AG04450 (cell line): ENCODE measurements around the gene UBR3. TPM values are rescaled to one million over a fixed set of nuclear protein-coding genes. Genes with fewer than 3 reads are reported as not detected.
"Not testable (repeated sequence)": the region's sequence is repeated elsewhere in the genome, so short reads cannot be mapped to it uniquely, and the experiment has no call there.

Experiments
- CTCF ChIA-PET: fragments of 300-600, 350-600 bp; formaldehyde crosslinking; extraction: SDS; loops from one replicate; lab custom pipeline; 2022; ENCODE audit warnings: antibody characterized with exemption, inconsistent platforms; lab: Charles Lee
- POLR2A ChIA-PET: fragments of 350-600 bp; formaldehyde crosslinking; extraction: SDS; loops from one replicate; lab custom pipeline; 2021; ENCODE audit warnings: antibody characterized with exemption, inconsistent platforms; lab: Yijun Ruan, JAX
- DNase-seq: peaks from one replicate; pipeline ENCODE4 v3.0.0-alpha.2; 2011; ENCODE audit warnings: low read depth, low spot score
- H3K27ac ChIP-seq: one replicate; pipeline ENCODE4 v1.5.1; 2012; ENCODE audit warnings: low read depth, low read length, control low read depth
- H3K27me3 ChIP-seq: one replicate; pipeline ENCODE4 v1.6.0; 2012; ENCODE audit warnings: low read length; ENCODE audit not compliant: control insufficient read depth, insufficient read depth
- H3K4me3 ChIP-seq: 2 replicates; pipeline ENCODE4 v1.5.1; 2011; ENCODE audit warnings: mild to moderate bottlenecking, low read depth, low read length, control low read depth
- H3K9me3 ChIP-seq: 2 replicates; pipeline ENCODE4 v1.5.1; 2012; ENCODE audit warnings: low read length; ENCODE audit not compliant: control insufficient read depth, insufficient read depth
- polyA plus RNA-seq: library from polyadenylated mRNA; depleted of rRNA; stranded (reverse); fragments of >200 nt; gene quantifications from 2 replicates; pipeline ENCODE4 v1.2.3, GENCODE V29; 2011; rRNA removed
- small RNA-seq: library from RNA; depleted of rRNA; stranded (forward); fragments of <200 nt; gene quantifications from one replicate; pipeline ENCODE3, GENCODE V24; 2012; ENCODE audit warnings: low read depth; ENCODE audit not compliant: insufficient read length
- TF ChIP-seq, protein P1 (sequence below): IDR thresholded peaks from 2 replicates; pipeline ENCODE4 v1.5.1; 2011; ENCODE audit warnings: low read depth, low read length, control low read depth, inconsistent platforms

Gene UBR3
- polyA plus RNA-seq, 1 experiment, result 20.3 TPM

DNA sequence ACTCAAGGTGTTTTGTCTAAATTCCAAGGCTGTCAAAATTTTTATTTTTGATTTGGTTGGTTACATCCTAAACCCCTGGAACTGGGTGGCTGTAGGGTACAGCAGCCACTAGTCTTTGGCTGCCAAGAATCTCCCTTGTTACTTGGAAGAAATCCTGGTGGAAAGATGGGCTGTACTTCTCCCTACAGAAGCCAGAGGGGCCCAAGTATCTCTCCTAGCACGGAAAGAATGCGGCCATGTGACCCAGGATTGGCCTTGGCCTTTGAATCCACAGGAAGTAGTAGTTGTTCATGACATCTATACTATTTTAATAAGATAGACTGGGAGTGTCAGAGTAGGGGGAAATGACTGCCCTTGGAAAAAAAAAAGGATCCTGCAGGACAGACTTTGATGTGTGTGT is 296.3 kb downstream of the UBR3 start:
- no peak for DNase-seq
- Histone ChIP-seq H3K27ac (peak overlapping the region; percentile 34), H3K27me3 (no peaks in the 10 kb centered on the region), H3K9me3 (peaks cover 12% of the 10 kb centered on the region; the same call in 1 of the 2 replicates), H3K4me3 (no peak overlapping the region)
- CTCF ChIA-PET, result no interaction called here
- TF ChIP-seq, protein P1, sequence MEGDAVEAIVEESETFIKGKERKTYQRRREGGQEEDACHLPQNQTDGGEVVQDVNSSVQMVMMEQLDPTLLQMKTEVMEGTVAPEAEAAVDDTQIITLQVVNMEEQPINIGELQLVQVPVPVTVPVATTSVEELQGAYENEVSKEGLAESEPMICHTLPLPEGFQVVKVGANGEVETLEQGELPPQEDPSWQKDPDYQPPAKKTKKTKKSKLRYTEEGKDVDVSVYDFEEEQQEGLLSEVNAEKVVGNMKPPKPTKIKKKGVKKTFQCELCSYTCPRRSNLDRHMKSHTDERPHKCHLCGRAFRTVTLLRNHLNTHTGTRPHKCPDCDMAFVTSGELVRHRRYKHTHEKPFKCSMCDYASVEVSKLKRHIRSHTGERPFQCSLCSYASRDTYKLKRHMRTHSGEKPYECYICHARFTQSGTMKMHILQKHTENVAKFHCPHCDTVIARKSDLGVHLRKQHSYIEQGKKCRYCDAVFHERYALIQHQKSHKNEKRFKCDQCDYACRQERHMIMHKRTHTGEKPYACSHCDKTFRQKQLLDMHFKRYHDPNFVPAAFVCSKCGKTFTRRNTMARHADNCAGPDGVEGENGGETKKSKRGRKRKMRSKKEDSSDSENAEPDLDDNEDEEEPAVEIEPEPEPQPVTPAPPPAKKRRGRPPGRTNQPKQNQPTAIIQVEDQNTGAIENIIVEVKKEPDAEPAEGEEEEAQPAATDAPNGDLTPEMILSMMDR, result peak; percentile 23; the same call in 1 of the 2 replicates
- POLR2A ChIA-PET, result no interaction called here

DNA sequence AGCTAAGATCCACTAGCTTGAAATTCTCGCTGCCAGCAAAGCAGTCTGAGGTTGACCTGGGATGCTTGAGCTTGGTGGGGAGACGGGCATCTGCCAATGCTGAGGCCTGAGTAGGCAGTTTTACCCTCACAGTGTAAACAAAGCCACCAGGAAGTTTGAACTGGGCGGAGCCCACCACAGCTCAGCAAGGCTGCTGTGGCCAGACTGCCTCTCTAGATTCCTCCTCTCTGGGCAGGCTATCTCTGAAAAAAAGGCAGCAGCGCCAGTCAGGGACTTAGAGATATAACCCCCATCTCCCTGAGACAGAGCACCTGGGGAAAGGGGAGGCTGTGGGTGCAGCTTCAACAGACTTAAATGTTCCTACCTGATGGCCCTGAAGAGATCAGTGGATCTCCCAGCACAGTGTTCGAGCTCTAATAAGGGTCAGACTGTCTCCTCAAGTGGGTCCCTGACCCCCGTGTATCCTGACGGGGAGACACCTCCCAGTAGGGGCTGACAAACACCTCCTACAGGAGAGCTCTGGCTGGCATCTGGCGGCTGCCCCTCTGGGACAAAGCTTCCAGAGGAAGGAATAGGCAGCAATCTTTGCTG is 299.0 kb downstream of the UBR3 start:
- POLR2A ChIA-PET, H3K9me3 ChIP-seq, H3K27ac ChIP-seq, CTCF ChIA-PET, DNase-seq, H3K4me3 ChIP-seq, H3K27me3 ChIP-seq: not testable (repeated sequence)

Small RNA genes within 50 kb of the gene (small RNA-seq; reads per million reads assigned to genes)
- not detected for gene RNU6-1006P

Other genes starting within 250 kb of the UBR3 start
- 26.9 and 47.1 TPM in 2 replicates for gene PPIG, start 243.1 kb upstream of the UBR3 start, polyA plus RNA-seq
- gene CFAP210, start 133.0 kb upstream of the UBR3 start, polyA plus RNA-seq, result not detected in 2 replicates
- gene PHOSPHO2, start 133.0 kb upstream of the UBR3 start, polyA plus RNA-seq, result 1.3 and 1.9 TPM in 2 replicates
- gene KLHL23, start 93.6 kb upstream of the UBR3 start, polyA plus RNA-seq, result 5.9 and 8.0 TPM in 2 replicates
- 100 and 161 TPM in 2 replicates for gene SSB, start 28.6 kb upstream of the UBR3 start, polyA plus RNA-seq
- 34.3 and 45.0 TPM in 2 replicates for gene METTL5, start 2.5 kb upstream of the UBR3 start, polyA plus RNA-seq